ENCODE measurements around the gene PPP2R2B.

Gene PPP2R2B

DNA sequence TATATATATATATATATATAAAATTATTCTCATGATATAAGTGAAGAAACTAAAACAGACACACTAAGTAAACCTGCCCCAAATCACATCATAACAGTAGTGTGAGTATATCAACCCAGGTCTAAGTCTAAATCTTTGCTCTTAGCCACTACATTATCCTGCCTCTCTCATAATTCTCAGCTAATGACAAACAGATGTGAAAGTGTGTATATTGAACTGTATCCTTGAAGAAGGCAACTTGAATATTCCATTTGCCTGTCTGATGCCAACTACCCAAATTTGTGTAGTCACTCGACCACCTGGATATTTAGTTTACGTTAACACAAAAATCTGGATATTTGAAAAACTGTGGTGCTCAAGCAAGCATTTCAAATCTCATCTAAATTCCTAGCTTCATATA lies 97.4 kb downstream of the PPP2R2B start:
- DNase-seq (ENCODE audit: low read depth in 2 of 2) = no peak

DNA sequence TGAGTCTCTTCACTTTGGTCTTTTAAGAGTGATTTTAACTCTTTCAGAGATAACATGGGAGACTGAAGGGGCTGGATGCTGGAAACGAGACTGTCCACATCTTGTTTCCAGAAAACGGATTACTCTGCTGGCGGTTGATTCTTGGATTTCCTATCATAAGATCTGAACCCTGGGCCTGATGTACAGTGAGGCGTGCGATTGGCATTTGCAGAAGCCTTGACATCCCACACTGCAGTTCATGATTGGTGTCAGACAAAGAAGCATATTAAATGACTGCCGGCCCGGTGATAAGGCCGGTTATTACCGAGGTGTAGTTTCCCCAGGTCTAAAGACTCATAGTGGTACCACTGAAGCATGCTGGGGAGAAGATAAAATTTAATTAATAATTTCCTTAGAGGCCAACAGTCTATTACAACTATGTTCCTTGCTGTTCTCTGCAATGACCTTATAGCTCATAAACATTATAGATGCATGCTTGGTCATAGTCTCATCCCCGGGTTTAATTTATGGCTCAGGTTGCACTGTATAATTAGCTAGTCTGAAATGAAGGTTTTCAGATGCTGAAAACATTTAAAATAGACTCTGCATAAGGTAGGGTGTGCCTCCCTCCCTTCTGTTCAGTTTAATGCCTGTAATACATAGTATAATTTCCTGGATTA lies 99.2 kb downstream of the PPP2R2B start:
- DNase-seq (ENCODE audit: low read depth in 2 of 2) = no peak

DNA sequence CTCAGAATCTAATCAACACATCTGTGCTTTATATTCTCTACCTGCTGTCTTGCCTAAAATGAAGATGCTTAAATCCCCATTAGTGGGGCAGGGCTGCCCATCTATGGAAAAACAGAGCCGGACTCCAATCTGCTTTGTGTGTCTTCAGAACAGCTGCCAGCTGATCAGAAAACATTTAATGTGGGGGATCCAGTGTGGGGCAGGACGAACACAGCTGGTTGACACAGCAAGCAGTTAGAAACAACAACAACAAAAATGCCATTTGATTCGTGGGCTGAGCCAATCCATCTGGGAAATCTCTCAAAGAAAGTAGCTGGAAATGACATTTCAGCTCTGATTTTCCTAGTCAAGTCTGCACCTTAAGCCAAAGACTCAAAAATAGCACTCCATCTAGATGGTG lies 99.8 kb downstream of the PPP2R2B start:
- no peak for DNase-seq (ENCODE audit: low read depth in 2 of 2)

DNA sequence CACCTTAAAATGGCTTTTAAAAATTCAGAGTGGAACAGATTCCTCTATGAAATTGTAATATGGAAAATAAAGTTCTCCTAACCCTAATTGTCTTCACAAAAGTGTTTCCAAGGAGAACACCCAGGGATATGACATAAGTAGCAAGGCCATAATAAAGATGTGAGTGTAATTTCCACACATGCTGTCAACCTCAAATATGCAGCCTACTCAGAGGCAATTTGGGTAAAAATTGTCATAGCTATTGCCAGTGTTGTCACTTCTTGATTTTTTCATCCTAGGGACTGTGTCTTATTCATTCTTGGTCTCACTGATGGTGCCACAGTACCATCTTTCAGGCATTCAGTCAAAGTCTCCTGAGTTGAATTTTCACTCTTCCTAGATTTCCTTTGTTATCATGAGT lies 100.3 kb downstream of the PPP2R2B start:
- no peak for DNase-seq (ENCODE audit: low read depth in 2 of 2)

DNA sequence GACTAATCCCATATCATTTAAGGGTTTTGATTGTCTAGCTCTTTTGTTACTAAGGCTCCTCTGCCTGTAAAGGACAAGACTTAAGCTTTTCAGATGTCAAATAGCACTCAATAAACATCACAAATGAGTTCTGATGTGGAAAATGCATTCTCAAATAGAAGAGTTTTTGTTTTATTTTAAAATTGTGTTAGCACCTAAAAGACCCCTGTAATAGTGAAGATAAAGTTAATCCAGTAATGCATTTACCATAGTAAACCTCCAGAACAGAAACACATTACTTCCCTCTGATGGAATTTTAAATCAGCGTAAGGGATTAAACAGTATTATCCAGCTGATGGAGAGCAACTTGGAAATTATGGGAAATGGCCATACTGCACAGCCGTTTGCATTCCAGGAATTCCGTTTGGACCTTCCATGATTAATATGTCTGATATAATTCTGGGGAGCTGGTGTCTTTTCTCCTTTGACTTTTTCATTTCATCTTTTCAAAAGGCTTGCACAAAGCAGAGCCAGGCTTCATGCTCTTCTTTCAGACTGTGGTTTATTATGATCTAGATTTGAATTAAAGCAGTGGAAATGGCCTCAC lies 105.6 kb downstream of the PPP2R2B start:
- no peak for DNase-seq (ENCODE audit: low read depth in 2 of 2)

DNA sequence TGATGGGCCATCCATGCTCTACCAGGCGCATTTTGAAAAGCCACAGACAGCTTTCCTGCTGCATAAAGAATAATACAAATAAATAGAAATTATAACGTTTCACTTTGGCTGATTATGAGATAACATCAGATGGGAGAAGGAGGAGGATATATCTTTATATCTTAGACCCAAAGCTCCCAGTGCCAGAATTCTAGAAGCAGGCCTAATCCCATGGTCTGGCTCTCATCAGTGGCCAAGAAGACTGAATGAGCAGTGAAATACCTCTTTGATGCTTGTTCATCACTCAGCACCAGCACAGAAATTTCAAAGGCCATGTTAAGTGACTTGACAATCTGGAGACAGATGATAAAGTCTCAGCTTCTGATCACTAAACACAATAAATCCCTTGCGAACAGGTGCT lies 107.6 kb downstream of the PPP2R2B start:
- DNase-seq (ENCODE audit: low read depth in 2 of 2) = no peak

DNA sequence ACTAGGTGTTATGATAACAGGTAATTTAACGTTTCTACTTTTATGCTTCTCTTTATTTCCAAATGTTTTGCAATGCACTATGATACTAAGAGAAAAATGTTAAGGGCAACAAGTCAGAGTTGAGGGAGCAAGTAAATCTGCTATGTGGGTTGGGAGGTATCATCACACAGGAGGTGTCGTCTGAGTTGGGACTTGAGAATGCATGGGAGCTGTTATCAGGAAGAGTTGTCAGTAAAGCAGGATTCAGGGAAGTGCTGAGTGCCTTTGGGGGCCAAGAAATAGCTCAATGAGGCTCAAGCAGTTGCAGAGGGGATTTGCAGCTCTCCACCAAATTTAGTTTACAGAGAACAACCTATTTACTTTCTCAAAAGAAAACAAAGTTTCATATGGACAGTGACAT lies 108.0 kb downstream of the PPP2R2B start:
- no peak for DNase-seq (ENCODE audit: low read depth in 2 of 2)

DNA sequence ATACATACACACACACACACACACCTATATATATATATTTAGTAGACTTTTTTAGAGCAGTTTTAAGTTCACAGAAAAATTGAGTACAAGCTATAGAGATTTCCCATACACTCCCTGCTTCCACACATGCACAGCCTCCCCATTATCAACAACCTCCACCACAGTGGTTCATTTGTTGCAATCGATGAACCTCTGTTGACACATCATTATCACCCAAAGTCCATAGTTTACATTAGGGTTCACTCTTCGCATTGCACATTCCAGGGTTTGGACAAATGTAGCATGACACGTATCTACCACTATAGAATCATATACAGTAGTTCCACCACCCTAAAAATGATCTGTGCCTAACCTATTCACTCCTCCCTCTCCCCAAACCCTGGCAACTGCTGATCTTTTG lies 111.0 kb downstream of the PPP2R2B start:
- no peak for DNase-seq (ENCODE audit: low read depth in 2 of 2)

DNA sequence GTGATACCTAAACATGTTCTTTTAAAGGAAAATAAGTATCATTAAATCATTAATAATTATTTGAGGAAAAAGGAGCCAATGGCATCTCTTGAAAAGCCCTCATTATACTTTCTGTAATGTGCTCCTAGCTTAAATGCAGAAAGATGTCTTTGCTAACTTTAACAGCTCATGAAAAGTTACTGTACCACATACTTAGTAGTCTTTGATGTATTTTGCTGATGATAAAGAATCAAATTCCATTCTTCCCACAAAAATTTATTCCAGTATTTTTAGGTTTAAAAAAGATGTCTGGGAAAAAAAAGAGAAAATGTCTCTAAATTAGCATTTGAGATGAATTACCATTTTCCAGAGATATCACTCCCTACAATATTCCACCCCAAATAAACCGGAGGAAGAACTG lies 112.5 kb downstream of the PPP2R2B start:
- DNase-seq (ENCODE audit: low read depth in 2 of 2) = no peak

DNA sequence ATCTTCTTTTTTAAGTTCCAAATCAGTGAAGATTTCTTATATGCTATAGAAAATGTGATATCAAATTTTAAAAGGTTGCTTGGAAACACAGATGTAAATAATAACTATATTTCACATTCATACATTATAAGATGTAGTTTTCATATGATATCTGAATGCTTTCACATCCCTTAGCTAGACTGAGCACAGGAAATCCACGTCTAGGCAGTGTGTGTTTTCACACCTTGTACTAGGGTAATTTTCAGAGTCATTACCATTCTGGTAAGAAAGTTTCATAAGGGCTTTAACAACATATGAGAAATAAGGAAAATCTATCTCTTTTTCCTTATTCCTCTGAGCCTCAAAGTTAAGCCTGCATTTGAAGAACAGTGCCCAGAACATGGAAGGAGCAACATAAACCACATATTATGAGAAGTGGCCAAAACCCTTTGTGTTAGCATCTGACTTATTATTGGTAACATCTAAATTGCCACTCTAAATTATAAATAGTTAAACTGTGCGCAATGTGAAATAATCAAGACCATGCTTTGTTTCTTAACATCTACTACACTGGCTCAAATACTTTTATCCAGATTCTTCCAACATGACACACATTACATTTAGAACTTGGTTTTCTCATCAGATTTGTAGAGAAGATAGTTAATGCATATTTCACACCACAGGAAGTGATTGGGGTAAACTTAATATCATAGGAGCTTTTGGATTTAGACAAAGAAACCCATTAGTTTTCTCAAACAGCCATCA lies 113.3 kb downstream of the PPP2R2B start:
- DNase-seq (ENCODE audit: low read depth in 2 of 2) = no peak

DNA sequence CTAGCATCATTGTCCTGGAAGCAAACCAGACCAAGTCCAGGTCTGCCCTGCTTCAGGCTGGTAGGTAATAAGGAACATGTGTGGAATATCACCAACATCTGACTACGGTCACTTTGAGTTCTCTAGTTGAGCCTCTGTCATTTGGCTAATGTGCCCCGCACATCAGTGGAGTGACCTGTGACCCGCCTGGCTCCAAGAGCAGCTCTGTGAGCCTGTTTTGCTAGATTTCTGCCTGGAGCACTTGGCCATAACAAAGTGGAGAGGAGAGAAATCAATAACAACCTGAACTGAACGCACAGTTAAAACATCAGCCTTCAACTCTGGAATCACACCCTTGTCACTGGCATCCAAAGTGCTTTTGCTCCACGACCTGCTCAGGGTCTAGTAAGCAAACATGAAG lies 115.7 kb downstream of the PPP2R2B start:
- DNase-seq (ENCODE audit: low read depth in 2 of 2) = no peak

DNA sequence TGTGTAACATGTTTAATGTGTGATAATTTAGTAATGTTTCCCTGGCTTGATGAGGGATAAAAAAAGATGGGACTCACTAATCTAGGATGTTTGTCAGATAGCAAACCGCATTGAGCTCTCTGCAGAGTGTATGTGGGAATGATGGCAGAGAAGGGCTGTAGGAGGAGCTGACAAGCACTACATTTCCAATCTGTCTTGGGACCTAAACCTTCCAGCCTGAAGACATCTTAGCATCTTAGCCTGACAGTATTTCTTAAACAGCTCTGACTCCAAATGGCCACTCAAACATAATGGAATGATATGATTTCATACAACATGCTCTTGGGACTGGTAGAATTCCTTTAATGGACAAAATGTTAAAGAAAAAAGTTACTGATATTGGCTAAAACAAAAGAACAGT lies 116.7 kb downstream of the PPP2R2B start:
- DNase-seq (ENCODE audit: low read depth in 2 of 2) = no peak

DNA sequence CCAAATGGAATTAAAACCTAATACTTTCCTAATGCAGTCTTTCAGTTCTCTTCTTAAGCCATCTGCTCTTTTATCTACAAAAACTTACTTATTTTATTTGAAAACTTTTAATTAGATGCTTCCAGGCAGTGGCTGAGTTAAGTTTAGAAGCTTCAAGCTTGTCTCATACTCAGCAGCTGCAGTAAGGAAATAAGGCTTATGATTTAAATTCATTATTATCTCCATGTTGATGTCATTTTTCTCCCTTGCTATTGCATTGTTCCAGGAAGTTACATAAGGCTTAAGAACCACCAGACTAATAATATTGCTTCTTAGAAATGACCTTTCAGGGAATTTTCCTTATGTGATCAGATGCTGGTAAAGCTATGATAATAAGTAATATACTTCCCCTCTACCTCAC lies 119.6 kb downstream of the PPP2R2B start:
- no peak for DNase-seq (ENCODE audit: low read depth in 2 of 2)

DNA sequence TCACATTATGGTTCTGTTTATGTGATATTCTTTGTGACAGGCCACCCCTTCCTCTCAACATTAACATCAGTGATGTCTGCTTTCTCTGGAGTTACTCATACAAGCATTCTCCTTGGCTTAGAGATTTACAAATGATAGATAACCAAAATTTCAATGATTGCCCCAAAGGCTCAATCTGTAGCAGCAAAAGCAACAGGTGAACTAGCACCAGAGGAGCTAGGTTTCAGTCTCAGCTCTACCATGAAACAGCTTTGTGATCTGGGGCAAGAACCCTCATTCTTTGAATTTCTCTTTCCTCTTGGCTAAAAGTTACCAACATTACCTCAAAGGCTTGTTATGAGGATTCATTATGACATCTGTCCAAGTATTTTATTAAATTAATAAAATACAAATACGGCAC lies 120.5 kb downstream of the PPP2R2B start:
- no peak for DNase-seq (ENCODE audit: low read depth in 2 of 2)

DNA sequence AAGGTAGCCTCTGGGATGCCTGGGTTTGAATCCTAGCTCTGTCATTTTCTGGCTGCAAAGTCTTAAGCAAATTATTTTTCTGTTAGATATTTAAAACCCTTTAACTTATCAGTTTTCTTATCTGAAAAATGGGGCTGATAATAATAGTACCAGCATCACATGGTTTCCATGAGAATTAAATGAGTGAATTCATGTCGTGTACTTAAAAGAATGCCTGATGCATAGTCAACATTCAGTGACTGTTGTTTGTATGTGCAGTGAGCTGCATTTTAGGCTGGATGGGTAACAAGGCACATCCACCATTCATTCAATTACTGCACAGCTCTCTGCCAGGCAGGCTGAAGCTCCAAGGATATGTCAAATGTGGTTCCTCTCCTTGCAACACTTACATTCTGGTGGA lies 122.0 kb downstream of the PPP2R2B start:
- DNase-seq (ENCODE audit: low read depth in 2 of 2) = no peak

DNA sequence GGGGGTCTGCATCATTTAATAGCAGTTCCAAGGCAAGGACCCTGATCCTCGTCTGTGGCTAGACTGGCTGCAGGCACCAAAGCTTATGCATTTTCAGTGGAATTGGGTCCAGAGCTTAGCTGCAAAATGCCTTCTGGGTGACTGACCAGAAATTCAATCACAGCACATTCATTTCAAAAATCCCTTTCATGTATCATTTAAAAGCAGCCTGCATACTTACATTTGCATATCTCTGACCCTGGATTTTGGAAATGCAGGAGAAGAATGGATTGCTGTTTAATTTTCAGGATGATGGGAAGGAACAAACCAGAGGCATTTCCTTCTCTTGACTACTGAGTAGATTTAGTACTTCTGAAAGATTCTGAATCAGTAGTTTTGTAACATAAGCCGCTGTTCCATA lies 122.8 kb downstream of the PPP2R2B start:
- DNase-seq (ENCODE audit: low read depth in 2 of 2) = no peak

DNA sequence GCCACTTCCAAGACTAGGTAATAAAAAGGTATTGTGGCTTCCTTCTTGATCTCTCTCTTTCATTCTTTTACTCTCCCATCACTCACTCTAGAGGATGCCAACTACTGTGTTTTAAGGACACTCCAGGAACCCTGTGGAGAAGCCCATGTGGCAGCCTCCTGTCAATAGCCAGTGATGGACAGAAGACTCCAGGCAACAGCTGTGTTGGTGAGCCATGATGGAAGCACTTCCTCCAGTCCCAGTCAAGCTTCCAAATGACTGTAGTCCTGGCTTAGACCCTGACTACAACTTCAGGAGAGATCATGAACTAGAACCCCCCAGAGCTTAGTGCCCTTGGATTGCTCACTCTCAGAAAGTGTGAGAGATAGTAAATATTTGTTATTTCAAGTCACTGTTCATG lies 123.9 kb downstream of the PPP2R2B start:
- DNase-seq (ENCODE audit: low read depth in 2 of 2) = no peak

DNA sequence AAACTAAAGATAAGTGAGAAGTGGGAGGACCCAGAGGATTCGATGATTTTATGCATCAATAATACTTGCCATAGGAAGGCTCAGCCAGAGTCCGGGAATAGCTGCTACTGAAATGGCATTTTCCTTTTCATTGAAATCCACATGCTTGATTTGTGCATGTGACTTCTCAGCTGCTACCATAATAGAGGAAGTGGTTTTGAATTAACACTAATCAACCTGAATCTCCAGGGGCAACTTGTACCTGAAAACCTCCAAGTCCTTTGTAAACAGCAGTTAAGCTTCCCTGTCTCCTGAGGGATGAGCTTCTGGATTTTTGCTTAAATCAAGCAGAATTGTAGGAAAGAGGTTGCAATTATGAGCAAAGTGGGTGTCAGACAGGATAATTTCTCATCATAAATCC lies 124.9 kb downstream of the PPP2R2B start:
- no peak for DNase-seq (ENCODE audit: low read depth in 2 of 2)

DNA sequence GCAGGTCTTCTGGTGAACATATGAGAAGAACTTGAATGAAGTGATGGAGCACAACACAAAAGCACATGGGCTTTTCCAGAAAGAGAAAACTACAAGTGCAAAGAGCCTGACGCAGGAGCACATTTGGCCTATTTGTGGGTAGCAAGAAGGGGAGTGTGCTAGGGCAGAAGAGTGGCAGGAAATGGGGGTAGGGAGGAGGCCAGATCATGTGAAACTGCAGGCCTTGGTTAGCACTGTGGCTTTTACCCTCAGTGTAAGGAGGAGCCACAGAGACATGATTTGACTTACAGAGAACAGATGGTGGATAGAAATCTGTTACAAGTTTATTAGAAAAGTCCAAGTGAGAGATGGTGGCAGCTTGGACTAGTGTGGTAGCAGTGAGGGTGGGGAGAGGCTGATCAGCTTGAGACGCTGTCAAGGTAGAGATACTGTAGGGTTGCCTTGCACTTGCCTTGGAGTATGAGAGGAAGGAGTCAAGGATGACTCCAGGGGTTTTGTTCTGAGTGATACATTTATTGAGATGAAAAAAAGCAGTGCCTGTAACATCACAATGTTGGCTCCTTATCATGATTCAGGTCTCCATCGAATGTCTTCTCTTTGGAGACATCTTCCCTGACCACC lies 126.7 kb downstream of the PPP2R2B start:
- DNase-seq (ENCODE audit: low read depth in 2 of 2) = no peak

DNA sequence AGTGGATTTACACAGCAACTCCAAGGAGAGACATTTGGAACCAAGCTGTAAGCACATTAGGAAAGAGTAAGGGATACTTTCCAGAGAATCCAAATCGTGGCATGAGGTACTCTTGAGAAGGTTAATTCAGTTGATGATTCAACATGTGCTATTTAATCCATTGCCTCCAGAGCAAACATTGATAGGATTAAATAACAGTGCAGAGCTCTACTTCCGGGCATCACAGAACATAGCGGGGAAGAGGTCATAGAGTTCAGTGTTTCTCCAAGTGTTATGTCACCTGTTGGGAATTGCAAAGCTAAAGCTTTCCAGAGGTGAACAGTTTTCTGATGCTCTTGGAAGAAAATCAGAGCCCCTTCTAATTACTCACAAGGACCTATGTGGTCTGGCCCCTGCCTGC lies 127.5 kb downstream of the PPP2R2B start:
- no peak for DNase-seq (ENCODE audit: low read depth in 2 of 2)

DNA sequence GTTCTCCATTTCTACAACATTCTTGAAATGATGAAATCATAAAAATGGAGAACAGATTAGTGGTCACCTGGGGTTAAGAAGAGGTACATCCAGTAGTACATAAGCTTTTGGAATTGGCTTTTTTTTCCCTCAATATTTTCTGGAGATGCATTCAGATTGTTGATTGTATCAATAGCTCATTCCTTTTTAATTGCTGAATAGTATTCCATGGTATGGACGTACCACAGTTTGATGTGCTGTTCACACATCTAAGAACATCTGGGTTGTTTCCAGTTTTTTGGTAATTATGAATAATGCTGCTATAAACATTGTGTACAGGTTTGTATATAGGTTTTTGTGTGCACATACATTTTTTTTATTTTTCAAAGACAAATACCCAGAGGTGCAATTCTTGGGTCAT lies 130.0 kb downstream of the PPP2R2B start:
- no peak for DNase-seq (ENCODE audit: low read depth in 2 of 2)

DNA sequence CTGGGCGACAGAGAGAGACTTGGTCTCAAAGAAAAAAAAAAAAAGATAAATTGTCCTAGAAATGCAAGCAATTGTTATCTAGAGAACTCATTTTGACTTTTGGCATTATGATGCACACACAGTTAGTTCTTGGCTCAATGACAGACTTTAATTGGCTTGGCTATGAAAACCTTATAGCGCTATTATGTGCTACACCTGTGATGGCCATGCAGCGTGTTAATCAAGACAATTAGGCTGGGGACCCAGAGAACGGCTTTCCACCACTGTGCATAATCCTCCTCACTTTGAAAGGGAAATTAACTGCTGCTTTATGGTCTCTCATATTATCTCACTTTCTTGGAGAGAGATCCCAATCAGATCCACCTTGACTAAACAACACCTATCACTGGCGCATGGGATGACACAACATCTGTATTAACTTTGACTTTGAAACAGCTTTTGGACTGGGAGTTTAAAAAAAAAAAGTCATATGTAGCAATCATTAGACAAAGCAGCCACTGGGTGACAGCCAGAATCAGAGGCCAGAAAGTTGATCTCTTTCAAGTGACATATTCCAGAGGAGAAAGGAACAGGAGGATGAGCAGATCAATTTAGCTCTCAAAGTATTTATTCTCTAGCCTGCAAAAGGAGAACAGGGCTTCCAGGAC lies 132.5 kb downstream of the PPP2R2B start:
- no peak for DNase-seq (ENCODE audit: low read depth in 2 of 2)

Measured in stimulated activated CD4-positive, alpha-beta T cell treated with anti-CD3 and anti-CD28 coated beads, Interleukin-1b, Interleukin-23, amount 100 ng/mL, for 1 hour (primary cell).